CD1c-positive myeloid dendritic cell (primary cell): ENCODE results near the gene C11orf52.

Experiments used
- DNase-seq: peaks from one replicate; pipeline ENCODE4 v3.0.0-alpha.2; 2016; ENCODE audit errors: extremely low spot score

Gene C11orf52

GRCh38 chr11:111975076-111975806 lies 56.5 kb downstream of the C11orf52 start:
- DNase-seq = no peak

- DNase-seq = no peak
Measured at GRCh38 chr11:111976119-111976766, 57.5 kb downstream of the C11orf52 start.
